Urinary bladder (tissue), 4 donors: ENCODE data around the gene TGFBR3L. TPM values are rescaled to one million over a fixed set of nuclear protein-coding genes. Genes with fewer than 3 reads are reported as not detected.
A peak's percentile ranks its signal among the peaks of the same experiment; 100 is the strongest.

Source experiments
- DNase-seq: peaks from one replicate; pipeline ENCODE4 v3.0.0-alpha.2; 2015; ENCODE audit errors: extremely low spot score
- H3K27ac ChIP-seq: one replicate; pipeline ENCODE4 v1.5.1; 2013; ENCODE audit warnings: low read depth, mild to moderate bottlenecking, moderate library complexity
- H3K36me3 ChIP-seq: one replicate; pipeline ENCODE4 v1.6.1; 2013; ENCODE audit warnings: mild to moderate bottlenecking, moderate library complexity; ENCODE audit not compliant: insufficient read depth
- H3K4me1 ChIP-seq: one replicate; pipeline ENCODE4 v1.6.1; 2013; ENCODE audit warnings: mild to moderate bottlenecking, moderate library complexity; ENCODE audit not compliant: insufficient read depth
- H3K4me3 ChIP-seq: one replicate; pipeline ENCODE4 v1.5.1; 2013; ENCODE audit warnings: low read depth, low read length
- whole genome bisulfite sequencing: extraction: QIAGEN DNeasy Blood & Tissue Kit; methylation state at CpG from one replicate; pipeline ENCODE4 v1.1.7; 2013; 5-methylcytosine and 5-hydroxymethylcytosine counted together
- polyA plus RNA-seq: library from polyadenylated mRNA; stranded (reverse); fragments of 200-250 nt; gene quantifications from one replicate; pipeline ENCODE4 v1.2.3, GENCODE V29; 2013
- total RNA-seq: library from RNA; depleted of rRNA; stranded (reverse); fragments of >200 nt; gene quantifications from one replicate; pipeline ENCODE4 v1.2.3, GENCODE V29; 2014
- donor health status: healthy with polysubstance abuse.
- donor health status: healthy.

Gene TGFBR3L
- total and polyA plus RNA-seq, 2 donors, result 2.6 TPM; not detected in 1

DNA sequence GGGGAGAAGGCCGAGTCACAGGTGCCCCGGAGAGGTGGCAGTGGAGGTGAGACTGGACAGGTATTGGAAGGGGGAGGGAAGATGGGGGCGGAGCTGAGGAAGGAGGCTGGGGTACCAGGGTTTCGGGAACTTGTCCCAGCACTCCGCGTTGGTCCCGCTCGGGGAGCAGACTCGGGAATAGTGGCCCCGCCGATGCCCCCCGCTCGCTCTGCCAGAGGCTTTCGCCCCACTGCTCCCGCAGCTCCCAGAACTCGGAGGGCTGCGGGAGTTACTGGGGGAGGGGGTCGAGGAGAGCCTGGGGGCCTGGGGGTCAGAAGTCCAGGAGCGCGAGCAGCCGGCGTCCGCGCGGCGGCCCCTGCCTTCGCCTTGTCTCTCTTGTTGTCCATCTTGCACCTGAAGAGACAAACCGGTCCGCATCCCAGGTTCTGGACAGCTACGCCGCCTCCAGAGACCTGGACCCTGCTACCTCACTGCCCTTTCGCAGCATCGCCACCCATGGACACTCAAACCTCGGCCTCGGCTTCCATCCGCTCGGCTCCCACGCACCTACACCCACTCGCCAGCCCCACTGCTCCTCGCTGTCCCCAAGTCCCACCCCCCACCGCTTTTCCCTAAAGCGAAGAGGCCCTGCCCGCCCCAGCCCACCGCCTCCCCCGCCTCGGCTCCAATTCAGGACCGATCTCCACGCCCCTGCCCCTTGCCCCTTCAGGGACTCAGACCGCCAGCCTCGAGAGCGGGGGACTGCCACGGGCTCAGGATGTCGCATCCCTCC is 41.1 kb upstream of the TGFBR3L start:
- 13% methylated on average over 53 of the region's 53 CpGs for WGBS
- Histone ChIP-seq H3K36me3 (no peaks in the 10 kb centered on the region), H3K27ac (no peak overlapping the region), H3K4me3 (peak overlapping the region; percentile 29), H3K4me1 (peaks cover 5% of the 10 kb centered on the region)
- DNase-seq, result no peak

DNA sequence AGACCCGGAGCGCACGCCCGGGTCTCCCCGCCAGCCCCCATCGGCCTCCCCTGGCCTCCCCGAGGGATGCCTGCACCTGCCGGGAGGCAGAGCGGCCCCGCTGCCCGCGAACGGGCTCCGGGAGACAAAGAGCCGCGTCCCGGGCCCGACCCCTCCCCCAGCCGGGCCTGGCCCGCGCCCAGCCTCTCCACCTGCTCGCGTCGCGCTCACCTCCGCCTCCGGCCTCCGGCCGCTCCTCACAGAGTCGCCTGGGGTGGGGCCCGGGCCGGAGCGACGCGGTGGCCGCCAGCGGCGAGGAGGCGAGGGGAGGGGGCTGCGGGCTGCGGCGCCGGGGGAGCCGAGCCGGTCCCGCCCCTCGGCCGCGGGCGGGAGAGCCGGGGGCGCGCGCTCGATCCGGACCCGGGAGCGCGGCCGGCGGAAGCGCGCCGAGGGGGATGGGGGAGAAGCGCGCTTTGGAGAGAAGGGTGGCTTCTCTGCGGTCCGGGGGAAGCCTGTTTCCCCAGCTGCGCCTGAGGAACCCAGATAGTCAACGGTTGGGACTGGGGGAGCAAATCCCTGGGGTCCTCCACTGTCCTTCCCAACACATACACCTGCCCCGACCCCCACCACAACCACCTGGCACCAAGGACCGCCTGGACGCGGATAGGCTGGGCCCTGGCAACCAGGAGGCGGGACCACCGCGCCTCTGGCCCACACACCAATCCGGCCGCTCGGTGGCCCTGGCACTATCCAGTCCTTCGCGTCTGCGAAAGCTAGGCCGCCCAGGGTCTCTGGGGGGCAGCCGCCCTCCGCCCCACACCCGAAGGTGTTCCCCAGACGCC is 40.3 kb upstream of the TGFBR3L start, which contains the start of gene PRR36:
TSS of gene PRR36 (minus strand) at position 315 of the 821 bp plus-strand sequence. CDS start 701 bp downstream, outside the sequence.
- H3K36me3 ChIP-seq, result no peaks in the 10 kb centered on the region
- H3K4me1 ChIP-seq, result peaks cover 3% of the 10 kb centered on the region
- H3K4me3 ChIP-seq, result peak within 1 kb of the TSS; percentile 29
- no peak within 1 kb of the TSS for H3K27ac ChIP-seq
- no peak for DNase-seq
- WGBS, result 1% methylated on average over 88 of the region's 88 CpGs

DNA sequence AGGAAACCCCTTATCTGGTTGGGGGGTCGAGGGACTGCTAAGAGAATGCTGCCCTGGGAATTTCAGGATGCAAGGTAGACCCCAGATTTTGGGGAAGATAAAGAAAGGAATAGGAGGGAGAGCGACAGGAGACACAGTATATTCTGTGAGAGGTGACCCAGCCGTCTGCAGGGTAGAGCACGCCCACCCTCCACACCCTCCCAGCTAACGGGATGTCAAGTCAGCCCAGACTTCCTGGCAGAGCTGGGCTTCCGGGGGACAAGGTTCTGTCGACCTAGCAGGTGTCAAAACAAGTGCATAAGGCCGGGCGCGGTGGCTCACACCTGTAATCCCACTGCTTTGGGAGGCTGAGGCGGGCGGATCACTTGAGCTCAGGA is 39.7 kb upstream of the TGFBR3L start:
- Histone ChIP-seq H3K27ac (no peak overlapping the region), H3K4me3 (no peak overlapping the region), H3K4me1 (peaks cover 3% of the 10 kb centered on the region), H3K36me3 (no peaks in the 10 kb centered on the region)
- 46% methylated on average over 12 of the region's 12 CpGs for WGBS
- no peak for DNase-seq

DNA sequence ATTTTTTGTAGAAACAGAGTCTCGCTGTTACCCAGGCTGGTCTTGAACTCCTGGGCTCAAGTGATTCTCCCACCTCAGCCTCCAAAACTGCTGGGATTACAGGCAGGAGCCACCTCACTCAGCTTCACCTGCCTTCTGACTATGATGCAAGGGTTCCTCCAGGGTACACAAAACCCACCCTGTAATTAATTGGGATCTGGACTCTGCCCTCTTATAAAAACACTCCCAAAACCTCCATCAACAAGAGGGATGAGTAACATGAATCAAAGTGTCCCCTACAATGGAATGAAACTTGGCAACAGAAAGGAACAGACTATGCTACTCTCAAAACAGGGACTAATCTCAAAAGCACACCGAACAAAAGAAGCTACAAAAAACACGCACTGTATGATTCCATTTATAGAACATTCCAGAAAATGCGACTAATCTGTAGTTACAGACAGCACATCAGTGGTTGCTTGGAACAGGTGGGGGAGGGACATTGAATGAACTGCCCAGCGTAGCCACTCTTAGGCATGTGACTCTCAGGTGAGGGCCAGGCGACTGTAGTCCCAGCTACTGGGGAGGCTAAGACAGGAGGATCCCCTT is 37.3 kb upstream of the TGFBR3L start:
- no peak overlapping the region for H3K4me3 ChIP-seq
- no peak overlapping the region for H3K27ac ChIP-seq
- peaks cover 3% of the 10 kb centered on the region for H3K4me1 ChIP-seq
- no peaks in the 10 kb centered on the region for H3K36me3 ChIP-seq
- DNase-seq, result no peak
- WGBS, result 74% methylated on average over 6 of the region's 6 CpGs

DNA sequence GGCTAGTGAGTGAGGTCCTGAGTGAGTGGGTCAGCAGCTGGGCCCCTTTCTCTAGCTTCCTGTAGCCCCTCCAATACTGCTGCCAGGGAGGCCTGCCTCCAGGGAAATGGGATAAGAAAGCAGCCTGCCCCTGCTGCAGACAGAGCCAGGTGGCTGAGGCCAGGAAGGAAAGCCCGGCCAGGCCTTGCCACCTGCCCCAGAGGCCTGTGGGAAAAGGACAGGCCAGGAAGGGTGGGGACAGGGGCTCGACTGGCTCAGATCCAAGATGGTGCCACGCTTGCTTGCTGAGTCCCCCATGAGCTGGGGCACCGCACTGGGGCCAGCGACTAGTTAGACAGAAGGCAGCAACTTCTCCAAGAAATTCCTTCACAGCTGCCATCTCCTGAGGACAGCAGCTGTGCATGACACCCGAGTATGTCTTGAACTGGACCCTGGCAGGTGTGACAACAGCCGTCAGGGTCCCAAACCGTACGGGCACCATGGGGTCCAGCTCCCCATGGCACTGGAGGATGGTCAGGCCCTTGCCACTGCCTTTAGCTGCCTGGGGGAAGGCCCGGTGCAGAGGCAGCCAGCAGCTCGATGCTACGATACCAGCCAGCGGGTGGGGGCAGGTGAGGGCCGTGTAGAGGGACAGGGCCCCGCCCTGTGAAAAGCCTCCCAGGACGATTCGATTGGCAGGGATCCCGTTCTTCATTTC is 35.4 kb upstream of the TGFBR3L start:
- H3K4me1 ChIP-seq, result no peaks in the 10 kb centered on the region
- 73% methylated on average over 18 of the region's 18 CpGs for WGBS
- no peak overlapping the region for H3K27ac ChIP-seq
- no peak for DNase-seq
- no peaks in the 10 kb centered on the region for H3K36me3 ChIP-seq
- no peak overlapping the region for H3K4me3 ChIP-seq

DNA sequence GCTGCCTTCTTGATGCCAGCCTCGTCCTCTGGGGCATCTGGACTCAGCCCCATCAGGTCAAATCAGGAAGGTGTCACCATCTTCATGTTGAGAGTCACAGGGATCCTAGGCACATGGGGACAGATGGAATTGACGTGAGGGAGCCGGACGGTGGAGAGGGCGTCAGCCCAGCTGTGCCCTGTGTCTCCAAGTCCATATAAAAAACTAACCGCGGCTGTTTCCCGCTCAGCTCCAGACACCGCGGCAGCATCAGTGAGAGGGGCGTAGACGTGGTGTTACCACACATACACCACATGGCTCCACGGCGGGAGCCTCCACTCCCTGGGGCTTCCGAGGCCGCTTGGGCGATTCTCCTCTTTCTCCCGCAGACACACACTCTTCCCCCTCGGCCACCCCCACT is 34.8 kb upstream of the TGFBR3L start:
- no peaks in the 10 kb centered on the region for H3K36me3 ChIP-seq
- no peak overlapping the region for H3K4me3 ChIP-seq
- no peak for DNase-seq
- no peak overlapping the region for H3K27ac ChIP-seq
- no peaks in the 10 kb centered on the region for H3K4me1 ChIP-seq
- WGBS, result 76% methylated on average over 19 of the region's 19 CpGs

DNA sequence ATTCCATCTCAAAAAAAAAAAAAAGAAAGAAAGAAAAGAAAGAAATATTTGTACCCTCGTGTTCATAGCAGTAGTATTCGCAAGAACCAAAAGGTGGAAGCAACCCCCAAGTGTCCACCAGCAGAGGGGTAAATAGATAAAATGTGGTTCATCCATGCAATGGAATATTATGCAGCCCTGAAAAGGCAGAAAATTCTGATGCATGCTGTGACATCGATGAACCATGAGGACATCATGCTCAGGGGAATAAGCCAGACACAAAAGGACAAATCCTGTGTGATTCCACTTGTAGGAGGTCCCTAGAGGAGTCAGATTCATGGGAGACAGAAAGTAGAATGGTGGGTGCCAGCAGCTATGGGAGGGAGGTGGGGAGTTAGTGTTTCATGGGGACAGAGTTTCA is 32.7 kb upstream of the TGFBR3L start:
- Histone ChIP-seq H3K27ac (no peak overlapping the region), H3K36me3 (no peaks in the 10 kb centered on the region), H3K4me3 (no peak overlapping the region), H3K4me1 (no peaks in the 10 kb centered on the region)
- WGBS, result 92% methylated on average over 3 of the region's 3 CpGs
- no peak for DNase-seq

DNA sequence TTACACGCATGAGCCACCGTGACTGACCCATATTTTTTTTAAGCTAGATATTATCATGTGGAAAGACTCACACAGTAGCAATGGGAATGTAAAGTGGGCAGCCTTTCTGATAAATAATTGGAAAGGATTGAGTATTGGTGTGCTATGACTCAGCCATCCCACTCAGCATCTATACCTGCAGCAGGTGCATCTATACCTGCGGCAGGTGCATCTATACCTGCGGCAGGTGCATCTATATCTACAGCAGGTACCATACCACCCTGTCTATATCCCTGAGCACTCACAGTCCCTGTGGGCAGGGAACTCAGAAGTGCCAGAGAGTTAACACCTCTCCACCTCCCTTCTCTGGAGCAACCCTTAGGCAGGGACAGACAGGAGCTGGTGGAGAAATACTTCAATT is 31.5 kb upstream of the TGFBR3L start:
- no peaks in the 10 kb centered on the region for H3K4me1 ChIP-seq
- WGBS, result 90% methylated on average over 4 of the region's 4 CpGs
- no peak overlapping the region for H3K4me3 ChIP-seq
- no peaks in the 10 kb centered on the region for H3K36me3 ChIP-seq
- no peak overlapping the region for H3K27ac ChIP-seq
- DNase-seq, result no peak

DNA sequence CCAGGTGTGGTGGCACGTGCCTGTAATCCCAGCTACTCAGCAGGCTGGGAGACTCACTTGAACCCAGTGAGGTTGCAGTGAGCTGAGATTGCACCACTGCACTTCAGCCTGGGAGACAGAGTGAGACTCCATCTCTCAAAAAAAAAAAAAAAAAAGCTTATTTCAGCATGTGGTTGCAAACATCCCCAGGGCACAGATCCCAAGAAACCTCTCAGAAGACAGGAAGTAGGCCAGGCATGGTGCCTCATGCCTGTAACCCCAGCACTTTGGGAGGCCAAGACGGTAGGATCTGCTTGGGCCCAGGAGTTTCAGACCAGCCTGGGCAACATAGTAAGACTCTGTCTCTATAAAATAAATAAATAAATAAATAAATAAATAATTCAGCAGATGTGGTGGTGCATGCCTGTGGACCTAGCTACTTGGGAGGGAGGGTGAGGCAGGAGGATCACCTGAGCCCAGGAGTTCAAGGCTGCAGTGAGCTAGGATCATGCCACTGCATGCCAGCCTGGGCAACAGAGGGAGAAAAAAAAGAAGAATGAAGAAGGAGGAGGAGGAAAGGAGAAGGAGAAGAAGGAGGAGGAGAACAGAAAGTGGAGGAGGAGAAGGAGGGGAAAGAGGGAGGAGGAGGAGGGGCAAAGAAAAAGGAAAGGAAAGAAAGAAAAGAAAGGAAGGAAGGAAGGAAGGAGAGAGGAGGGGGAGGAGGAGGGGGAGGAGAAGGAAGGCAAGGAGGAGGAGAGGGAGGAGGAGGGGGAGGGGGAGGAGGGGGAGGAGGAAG is 30.6 kb upstream of the TGFBR3L start:
- Histone ChIP-seq H3K4me3 (no peak overlapping the region), H3K4me1 (no peaks in the 10 kb centered on the region), H3K36me3 (no peaks in the 10 kb centered on the region), H3K27ac (no peak overlapping the region)
- DNase-seq, result no peak
- 74% methylated on average over 2 of the region's 2 CpGs for WGBS

DNA sequence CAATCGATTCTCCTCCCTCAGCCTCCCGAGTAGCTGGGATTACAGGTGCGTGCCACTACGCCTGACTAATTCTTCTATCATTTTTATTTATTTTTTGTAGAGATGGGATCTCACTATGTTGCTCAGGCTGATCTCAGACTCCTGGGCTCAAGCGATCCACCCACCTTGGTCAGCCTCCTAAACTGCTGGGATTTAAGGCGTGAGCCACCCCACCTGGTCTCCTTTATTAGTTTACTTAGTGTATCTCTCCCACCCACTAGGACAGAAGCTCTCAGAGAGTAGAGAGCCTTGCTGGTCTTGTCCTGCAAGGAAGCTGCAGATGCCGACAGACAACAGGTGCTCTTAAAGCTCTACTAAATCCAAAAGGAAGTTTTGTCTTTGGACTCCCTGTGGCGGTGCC is 28.8 kb upstream of the TGFBR3L start:
- H3K36me3 ChIP-seq, result no peaks in the 10 kb centered on the region
- no peak overlapping the region for H3K27ac ChIP-seq
- DNase-seq, result no peak
- H3K4me1 ChIP-seq, result no peaks in the 10 kb centered on the region
- 77% methylated on average over 8 of the region's 8 CpGs for WGBS
- no peak overlapping the region for H3K4me3 ChIP-seq

DNA sequence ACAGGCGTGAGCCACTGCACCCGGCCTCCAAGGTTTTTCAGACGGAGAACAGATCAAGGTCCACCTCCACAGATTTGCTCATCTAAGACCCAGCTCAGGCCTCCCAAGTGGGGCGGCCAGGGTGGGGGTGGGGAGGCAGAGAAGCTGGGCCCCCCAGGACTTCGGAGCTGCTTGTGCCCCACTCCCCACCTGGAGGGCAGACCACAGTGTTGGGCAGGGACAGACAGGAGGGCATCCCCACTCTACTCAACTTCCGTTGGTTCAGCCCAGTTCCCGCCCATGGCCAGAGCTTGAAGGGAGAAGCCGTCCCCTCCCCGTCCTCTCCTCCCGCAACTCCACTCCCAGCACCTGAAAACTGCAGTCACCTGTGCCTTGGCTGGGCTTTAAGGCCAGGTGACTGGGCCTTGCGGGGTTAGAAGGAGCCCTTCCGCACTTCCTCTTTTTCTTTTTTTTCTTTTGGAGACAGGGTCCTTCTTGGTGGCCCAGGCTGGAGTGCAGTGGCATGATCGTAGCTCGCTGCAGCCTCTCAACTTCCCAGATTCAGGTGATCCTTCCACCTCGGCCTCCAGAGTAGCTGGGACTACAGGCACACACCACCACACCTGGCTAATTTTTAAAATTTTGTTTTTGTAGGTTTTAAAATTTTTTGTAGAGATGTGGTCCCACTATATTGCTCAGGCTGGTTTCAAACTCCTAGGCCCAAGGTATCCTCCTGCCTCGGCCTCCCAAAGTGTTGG is 27.1 kb upstream of the TGFBR3L start:
- Histone ChIP-seq H3K4me3 (no peak overlapping the region), H3K36me3 (no peaks in the 10 kb centered on the region), H3K4me1 (no peaks in the 10 kb centered on the region), H3K27ac (no peak overlapping the region)
- 79% methylated on average over 16 of the region's 16 CpGs for WGBS
- no peak for DNase-seq

DNA sequence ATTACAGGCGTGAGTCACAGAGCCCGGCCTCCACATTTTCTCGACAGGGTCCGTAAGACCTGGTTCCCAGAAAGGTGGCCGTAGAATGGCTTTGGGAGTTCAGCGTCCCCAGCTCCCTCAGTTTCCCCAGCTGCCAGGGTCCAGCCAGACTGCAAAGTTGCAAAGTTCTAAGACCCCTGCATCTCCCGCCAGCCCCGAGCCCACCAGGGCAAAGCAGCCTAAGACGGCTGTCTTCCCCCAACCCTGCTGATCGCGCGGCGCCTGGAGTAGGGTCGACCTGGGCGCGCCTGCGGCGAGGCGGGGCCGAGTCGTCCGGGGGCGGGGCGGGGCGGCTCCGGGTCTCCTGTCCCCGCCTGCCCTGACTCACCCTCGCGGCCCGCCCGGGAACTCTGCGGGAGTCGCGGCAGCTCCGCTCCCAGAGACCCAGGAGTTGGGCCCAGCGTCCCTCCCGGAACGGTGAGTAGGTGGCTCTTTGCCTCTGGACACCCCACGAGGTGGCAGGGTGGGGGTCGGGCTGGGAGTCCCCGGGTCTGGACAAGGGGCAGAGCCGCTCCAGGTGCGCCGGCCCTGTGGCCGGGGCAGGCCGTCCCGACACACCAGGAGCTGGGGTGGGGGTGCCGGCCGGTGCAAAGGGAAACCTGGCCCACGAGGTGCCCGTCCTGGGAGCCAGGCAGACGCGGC is 26.3 kb upstream of the TGFBR3L start, which contains the start of gene LRRC8E:
TSS of gene LRRC8E (plus strand) at position 366 of the 681 bp plus-strand sequence. CDS start 7,094 bp downstream, outside the sequence.
- Histone ChIP-seq H3K4me1 (no peaks in the 10 kb centered on the region), H3K27ac (no peak within 1 kb of the TSS), H3K36me3 (no peaks in the 10 kb centered on the region), H3K4me3 (peak within 1 kb of the TSS; percentile 3)
- no peak for DNase-seq
- WGBS, result 10% methylated on average over 53 of the region's 53 CpGs
